Right lobe of liver (tissue), 4 donors: ENCODE measurements around the gene LAMB3.

Source experiments
- POLR2A ChIP-seq: fragments of 450-650 bp; IDR thresholded peaks from one replicate; pipeline ENCODE4 v1.6.1; 2017; ENCODE audit warnings: antibody characterized with exemption, mild to moderate bottlenecking
- TF ChIP-seq, protein P1 (sequence below), 4 donors: fragments of 200-600 bp in 3 of 4; fragments of 450-650 bp in 1 of 4; IDR thresholded peaks; one replicate each; pipeline versions ENCODE4 v1.5.1 to v1.8.0; 2016 to 2022; ENCODE audit warnings: antibody characterized with exemption in 4 of 4, mild to moderate bottlenecking in 2 of 4
- donor health status: DM: no; HTN: no; CAD: no.
- donor health status: DM: no; HTN: no; CAD: no.
- donor health status: DM: no; HTN: yes; CAD: no.

DNA sequence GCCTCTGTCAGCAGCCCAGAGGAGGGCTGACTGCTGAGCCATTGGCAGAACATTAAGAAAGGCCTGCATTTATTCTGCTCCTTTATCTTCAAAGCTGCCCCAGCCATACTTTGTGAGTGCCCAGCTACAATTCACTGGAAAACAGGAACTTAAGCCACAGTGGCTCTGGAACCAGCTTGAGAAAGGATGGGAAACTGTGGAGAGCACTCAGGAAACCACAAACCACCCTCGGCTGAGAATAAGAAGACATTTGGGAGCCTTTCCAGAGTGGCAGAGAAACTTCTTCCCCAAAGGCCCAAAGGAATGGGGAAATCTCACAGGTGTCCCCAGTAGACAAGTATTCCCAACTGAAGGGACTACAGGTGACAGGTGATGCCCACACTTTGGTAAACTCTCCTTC lies 1.8 kb downstream of the LAMB3 start:
- TF ChIP-seq, protein P1, sequence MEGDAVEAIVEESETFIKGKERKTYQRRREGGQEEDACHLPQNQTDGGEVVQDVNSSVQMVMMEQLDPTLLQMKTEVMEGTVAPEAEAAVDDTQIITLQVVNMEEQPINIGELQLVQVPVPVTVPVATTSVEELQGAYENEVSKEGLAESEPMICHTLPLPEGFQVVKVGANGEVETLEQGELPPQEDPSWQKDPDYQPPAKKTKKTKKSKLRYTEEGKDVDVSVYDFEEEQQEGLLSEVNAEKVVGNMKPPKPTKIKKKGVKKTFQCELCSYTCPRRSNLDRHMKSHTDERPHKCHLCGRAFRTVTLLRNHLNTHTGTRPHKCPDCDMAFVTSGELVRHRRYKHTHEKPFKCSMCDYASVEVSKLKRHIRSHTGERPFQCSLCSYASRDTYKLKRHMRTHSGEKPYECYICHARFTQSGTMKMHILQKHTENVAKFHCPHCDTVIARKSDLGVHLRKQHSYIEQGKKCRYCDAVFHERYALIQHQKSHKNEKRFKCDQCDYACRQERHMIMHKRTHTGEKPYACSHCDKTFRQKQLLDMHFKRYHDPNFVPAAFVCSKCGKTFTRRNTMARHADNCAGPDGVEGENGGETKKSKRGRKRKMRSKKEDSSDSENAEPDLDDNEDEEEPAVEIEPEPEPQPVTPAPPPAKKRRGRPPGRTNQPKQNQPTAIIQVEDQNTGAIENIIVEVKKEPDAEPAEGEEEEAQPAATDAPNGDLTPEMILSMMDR (IDR thresholded peaks at IDR 0.05), result no peak
- no peak for TF ChIP-seq POLR2A
